ACC112 (cell line): ENCODE data around the gene SLC25A41.

Experiments
- H2AFZ ChIP-seq: fragments of 200-600 bp; sonication (generic); one replicate; pipeline ENCODE4 v1.6.0; 2017; ENCODE audit warnings: antibody characterized with exemption, low read length; ENCODE audit not compliant: unreplicated experiment
- H3K27ac ChIP-seq: fragments of 200-600 bp; sonication (generic); 2 replicates; pipeline ENCODE4 v1.5.1; 2014; ENCODE audit warnings: low read depth, mild to moderate bottlenecking, antibody characterized with exemption, low read length, moderate library complexity
- H3K27me3 ChIP-seq: fragments of 200-600 bp; sonication (generic); 2 replicates; pipeline ENCODE4 v1.6.1; 2014; ENCODE audit warnings: mild to moderate bottlenecking, antibody characterized with exemption, low read length, moderate library complexity, mixed read lengths; ENCODE audit not compliant: insufficient read depth
- H3K36me3 ChIP-seq: fragments of 200-600 bp; sonication (generic); 2 replicates; pipeline ENCODE4 v1.6.1; 2016; ENCODE audit warnings: mild to moderate bottlenecking, antibody characterized with exemption, low read length, moderate library complexity, mixed read lengths; ENCODE audit not compliant: insufficient read depth
- H3K4me1 ChIP-seq: fragments of 200-600 bp; sonication (generic); one replicate; pipeline ENCODE4 v1.6.1; 2016; ENCODE audit warnings: low read length, mixed read lengths; ENCODE audit not compliant: insufficient read depth, unreplicated experiment, control insufficient read depth
- H3K4me3 ChIP-seq: fragments of 200-600 bp; sonication (generic); 2 replicates; pipeline ENCODE4 v1.5.1; 2014; ENCODE audit warnings: mild to moderate bottlenecking, low read depth, low read length
- H3K79me2 ChIP-seq: fragments of 200-600 bp; sonication (generic); one replicate; pipeline ENCODE4 v1.6.0; 2016; ENCODE audit warnings: low read length; ENCODE audit not compliant: control insufficient read depth, unreplicated experiment, insufficient read depth

Gene SLC25A41

GRCh38 chr19:6417713-6418561, 15.6 kb downstream of the SLC25A41 start:
- no peak overlapping the region for H3K27ac ChIP-seq
- H3K36me3 ChIP-seq: no peaks in the 10 kb centered on the region
- peaks cover 6% of the 10 kb centered on the region for H3K4me1 ChIP-seq
- H3K79me2 ChIP-seq: peaks cover 38% of the 10 kb centered on the region
- H3K4me3 ChIP-seq: no peak overlapping the region
- no peaks in the 10 kb centered on the region for H3K27me3 ChIP-seq
- H2AFZ ChIP-seq: no peak overlapping the region

DNA sequence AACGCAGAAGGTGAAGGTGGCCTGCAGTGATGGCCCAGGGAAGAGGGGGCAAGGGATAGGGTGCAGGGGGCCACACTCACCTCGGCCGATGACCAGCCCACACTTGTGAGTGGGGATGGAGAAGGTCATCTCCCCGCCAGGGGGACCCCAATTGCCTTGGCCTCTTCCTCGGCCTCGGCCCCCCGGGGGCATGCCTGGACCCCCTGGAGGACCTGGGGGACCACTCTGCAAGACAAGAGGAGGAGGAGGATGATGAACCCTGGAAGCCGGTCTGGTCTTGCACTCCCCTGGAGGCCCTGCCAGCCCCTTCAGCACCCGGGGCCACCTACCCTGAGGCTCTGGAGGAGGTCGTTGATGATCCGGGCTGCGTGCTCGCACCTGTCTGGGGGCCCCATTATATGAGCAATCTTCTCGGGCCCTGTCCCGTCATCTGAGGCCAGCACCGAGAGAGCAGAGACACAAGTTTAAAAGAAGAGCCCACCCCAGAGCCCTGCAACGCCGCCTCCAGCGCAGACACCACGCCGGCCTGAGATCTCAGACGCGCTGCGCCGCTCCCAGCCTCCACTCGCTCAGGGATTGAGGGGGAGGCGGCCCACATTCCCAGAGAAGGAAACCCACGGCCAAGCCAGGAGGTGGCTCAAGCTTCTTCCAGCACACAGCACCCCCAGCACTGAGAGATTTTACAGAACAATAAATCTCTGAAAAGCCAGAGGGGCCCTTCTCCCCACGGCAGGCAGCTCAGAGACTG, 16.7 kb downstream of the SLC25A41 start:
- no peak overlapping the region for H3K4me3 ChIP-seq
- no peaks in the 10 kb centered on the region for H3K36me3 ChIP-seq
- no peaks in the 10 kb centered on the region for H3K4me1 ChIP-seq
- no peak overlapping the region for H2AFZ ChIP-seq
- no peaks in the 10 kb centered on the region for H3K27me3 ChIP-seq
- no peak overlapping the region for H3K27ac ChIP-seq
- peaks cover 27% of the 10 kb centered on the region for H3K79me2 ChIP-seq

DNA sequence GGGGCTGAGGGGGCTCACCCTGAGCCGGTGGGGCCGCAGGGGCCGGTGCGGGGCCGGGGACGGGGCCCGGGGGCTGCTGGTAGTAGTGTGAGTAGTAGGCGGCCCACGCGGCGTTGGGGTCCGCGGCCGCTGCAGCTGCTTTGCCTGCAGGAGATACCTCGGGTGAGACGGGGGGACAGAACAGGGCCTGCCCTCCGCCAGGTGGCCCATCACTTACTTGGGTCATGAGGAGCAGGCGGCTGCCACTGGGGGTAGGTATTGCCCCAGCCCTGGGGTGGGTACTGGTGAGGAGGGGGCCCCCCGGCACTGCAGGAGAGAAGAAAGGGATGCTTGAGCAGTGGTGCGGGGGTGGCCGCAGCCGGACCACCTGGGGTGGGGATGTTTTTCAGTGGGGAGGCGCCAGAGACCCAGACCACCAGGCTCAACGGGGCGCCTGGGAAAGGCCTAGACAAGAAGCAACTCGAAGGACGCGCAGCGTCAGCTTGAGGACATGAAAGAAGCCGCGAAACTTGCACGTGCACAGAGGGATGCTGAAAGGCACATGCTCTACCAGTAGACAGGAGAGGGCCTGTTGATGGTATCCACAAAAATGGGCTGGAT, 17.9 kb downstream of the SLC25A41 start:
- Histone ChIP-seq H3K4me1 (no peaks in the 10 kb centered on the region), H3K79me2 (peaks cover 16% of the 10 kb centered on the region), H2AFZ (no peak overlapping the region), H3K27ac (no peak overlapping the region), H3K4me3 (no peak overlapping the region), H3K27me3 (no peaks in the 10 kb centered on the region), H3K36me3 (no peaks in the 10 kb centered on the region)

DNA sequence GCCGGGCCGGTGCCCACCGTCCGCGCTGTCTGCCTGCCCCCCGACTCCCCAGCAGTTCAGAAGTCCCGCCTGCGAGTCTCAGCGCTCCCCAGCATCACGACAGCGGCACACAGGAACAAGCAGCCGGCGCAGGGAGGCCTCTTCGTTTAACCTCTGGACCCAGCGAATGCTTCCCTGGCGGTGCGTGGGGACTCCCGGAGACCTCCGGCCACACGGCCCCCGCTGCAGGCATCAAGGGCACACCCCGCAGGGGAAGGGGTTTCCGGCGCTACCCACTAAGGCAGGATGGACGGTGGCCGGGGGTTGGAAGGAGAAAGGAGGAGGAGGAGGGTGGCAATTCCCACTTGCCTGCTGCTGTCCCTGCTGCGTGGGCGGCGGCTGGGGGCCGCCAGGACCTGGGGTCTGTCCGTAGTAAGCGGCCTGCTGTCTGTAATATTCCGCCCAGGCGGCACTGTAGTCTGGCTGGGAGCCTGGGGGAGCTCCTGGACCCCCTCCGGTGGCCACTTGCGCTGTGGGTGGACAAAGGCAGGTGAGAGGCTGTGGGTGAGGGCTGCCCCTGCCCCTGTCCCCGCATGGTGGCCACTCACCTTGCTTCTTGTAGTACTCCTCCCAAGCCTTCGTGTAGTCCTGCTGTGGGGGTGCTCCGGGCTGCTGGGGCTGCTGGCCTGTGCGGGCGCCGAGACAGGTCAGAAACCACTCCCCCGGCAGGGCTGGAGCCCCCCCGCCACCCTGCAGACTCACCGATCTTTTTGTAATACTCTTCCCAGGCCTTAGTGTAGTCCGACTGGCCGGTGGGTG, 18.6 kb downstream of the SLC25A41 start:
- no peak overlapping the region for H3K27ac ChIP-seq
- no peaks in the 10 kb centered on the region for H3K4me1 ChIP-seq
- H2AFZ ChIP-seq: no peak overlapping the region
- peaks cover 9% of the 10 kb centered on the region for H3K79me2 ChIP-seq
- no peaks in the 10 kb centered on the region for H3K27me3 ChIP-seq
- no peak overlapping the region for H3K4me3 ChIP-seq
- no peaks in the 10 kb centered on the region for H3K36me3 ChIP-seq

- H3K4me3 ChIP-seq: no peak overlapping the region
- H3K27me3 ChIP-seq: no peaks in the 10 kb centered on the region
- no peak overlapping the region for H2AFZ ChIP-seq
- no peaks in the 10 kb centered on the region for H3K36me3 ChIP-seq
- no peaks in the 10 kb centered on the region for H3K4me1 ChIP-seq
- H3K27ac ChIP-seq: no peak overlapping the region
- H3K79me2 ChIP-seq: peaks cover 1% of the 10 kb centered on the region
Measured at GRCh38 chr19:6413721-6414643, 19.6 kb downstream of the SLC25A41 start.

GRCh38 chr19:6413291-6413690, 20.3 kb downstream of the SLC25A41 start:
- no peak overlapping the region for H3K27ac ChIP-seq
- H3K4me3 ChIP-seq: no peak overlapping the region
- no peaks in the 10 kb centered on the region for H3K4me1 ChIP-seq
- H3K27me3 ChIP-seq: no peaks in the 10 kb centered on the region
- no peaks in the 10 kb centered on the region for H3K79me2 ChIP-seq
- H2AFZ ChIP-seq: no peak overlapping the region
- H3K36me3 ChIP-seq: no peaks in the 10 kb centered on the region

DNA sequence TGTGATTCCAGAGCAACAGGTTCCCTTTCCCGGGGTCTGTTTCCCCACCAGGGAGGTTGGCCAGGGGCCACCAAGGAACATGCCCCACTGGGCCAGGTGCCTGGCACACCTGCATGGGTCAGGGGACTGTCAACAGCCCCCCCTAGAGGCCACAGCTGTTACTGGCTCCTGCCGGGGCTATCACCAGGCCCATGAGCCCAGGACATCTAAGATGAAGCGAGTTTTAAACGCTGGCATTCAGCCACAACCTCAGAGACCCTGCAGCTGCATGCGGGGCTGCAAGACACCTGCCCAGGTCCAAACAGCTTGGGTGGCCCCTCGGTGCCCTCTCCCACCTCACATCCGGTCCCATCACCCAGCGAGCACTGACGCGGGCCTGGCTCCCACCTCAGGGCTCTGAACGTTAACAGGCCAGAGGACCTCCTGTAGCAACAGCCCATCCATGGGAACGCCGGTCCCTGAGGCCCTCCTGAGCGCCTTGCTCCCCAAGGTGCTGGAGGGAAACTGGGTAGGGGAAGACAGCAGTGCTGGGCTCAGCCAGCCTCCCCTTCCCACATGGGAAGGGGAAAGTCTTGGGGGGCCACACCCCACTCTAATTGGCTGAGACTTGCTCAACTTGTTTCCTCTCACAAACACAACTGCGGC, 21.0 kb downstream of the SLC25A41 start:
- no peaks in the 10 kb centered on the region for H3K27me3 ChIP-seq
- H3K36me3 ChIP-seq: no peaks in the 10 kb centered on the region
- H3K4me1 ChIP-seq: no peaks in the 10 kb centered on the region
- no peak overlapping the region for H3K27ac ChIP-seq
- no peak overlapping the region for H2AFZ ChIP-seq
- H3K4me3 ChIP-seq: no peak overlapping the region
- H3K79me2 ChIP-seq: no peaks in the 10 kb centered on the region

GRCh38 chr19:6412061-6412446, 21.5 kb downstream of the SLC25A41 start:
- Histone ChIP-seq H3K79me2 (no peaks in the 10 kb centered on the region), H3K36me3 (no peaks in the 10 kb centered on the region), H3K4me3 (no peak overlapping the region), H3K27me3 (no peaks in the 10 kb centered on the region), H2AFZ (no peak overlapping the region), H3K4me1 (no peaks in the 10 kb centered on the region), H3K27ac (no peak overlapping the region)

DNA sequence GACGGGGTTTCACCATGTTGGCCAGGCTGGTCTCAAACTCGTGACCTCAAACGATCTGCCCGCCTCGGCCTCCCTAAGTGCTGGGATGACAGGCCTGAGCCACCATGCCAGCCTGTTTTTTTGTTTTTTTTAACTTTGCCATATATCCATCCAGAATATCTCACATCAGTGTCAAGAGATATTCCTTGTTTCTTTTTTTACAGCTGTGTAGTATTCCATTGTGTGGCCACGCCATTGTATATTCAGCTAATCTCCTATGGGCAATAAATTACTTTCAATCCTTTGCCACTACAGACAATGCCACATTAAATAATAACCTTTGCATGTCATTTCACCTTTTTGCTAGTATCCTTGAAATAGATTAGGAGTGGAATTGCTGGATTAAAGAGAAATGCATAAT, 24.2 kb downstream of the SLC25A41 start:
- Histone ChIP-seq H2AFZ (no peak overlapping the region), H3K36me3 (no peaks in the 10 kb centered on the region), H3K4me3 (no peak overlapping the region)

More for the DNA sequence above, 24.2 kb downstream of the SLC25A41 start:
- Histone ChIP-seq H3K79me2 (no peaks in the 10 kb centered on the region), H3K27ac (no peak overlapping the region), H3K4me1 (no peaks in the 10 kb centered on the region), H3K27me3 (no peaks in the 10 kb centered on the region)
